ENCODE results near the gene INO80. TPM values are rescaled to one million over a fixed set of nuclear protein-coding genes. Genes with fewer than 3 reads are reported as not detected.
"Not testable (repeated sequence)": the region's sequence is repeated elsewhere in the genome, so short reads cannot be mapped to it uniquely, and the experiment has no call there.

Gene INO80
- total RNA-seq, 2 experiments from 2014 or later: 31.7 to 35.1 TPM

- BruUV-seq (replicated peaks): no TSS peak
- Histone ChIP-seq H3K79me2 (ENCODE audit: insufficient read depth, low read depth, low read length) (no peaks in the 10 kb centered on the region), H3K9me2 (ENCODE audit: insufficient read depth, low read length) (no peaks in the 10 kb centered on the region), H3K36me3 (ENCODE audit: insufficient read depth, low read length) (no peaks in the 10 kb centered on the region), H3K4me3 (ENCODE audit: low read depth, low read length, poor library complexity, severe bottlenecking) (no peak overlapping the region), H3K9me3 (ENCODE audit: low read length) (no peaks in the 10 kb centered on the region), H3K27ac (ENCODE audit: low read depth, low read length, poor library complexity, severe bottlenecking) (no peak overlapping the region), H3K4me2 (ENCODE audit: low read length) (no peak overlapping the region), H2AFZ (ENCODE audit: low read length) (no peak overlapping the region), H4K20me1 (ENCODE audit: insufficient read depth, low read length) (no peaks in the 10 kb centered on the region), H3K4me1 (ENCODE audit: insufficient read depth, low read length, poor library complexity, severe bottlenecking) (no peaks in the 10 kb centered on the region)
- ChIA-PET CTCF (ENCODE audit: unreplicated experiment) (no interaction called here), POLR2A (no interaction called here)
- no peak for DNase-seq (ENCODE audit: low spot score)
- no peak for TF ChIP-seq CTCF (conservative IDR thresholded peaks at IDR 0.05; ENCODE audit: low read length)
- no peak for TF ChIP-seq EZH2phosphoT487 (IDR thresholded peaks at IDR 0.05; ENCODE audit: borderline replicate concordance, low read depth, low read length)
- intact Hi-C loops (cut with micrococcal nuclease; ENCODE audit: unreplicated experiment): no loop called here
Measured at GRCh38 chr15:41133454-41133853, 17.4 kb upstream of the INO80 start.

GRCh38 chr15:41132094-41132493, 16.0 kb upstream of the INO80 start:
- H3K9me3 ChIP-seq (ENCODE audit: low read length); H3K4me2 ChIP-seq (ENCODE audit: low read length); H3K4me1 ChIP-seq (ENCODE audit: insufficient read depth, low read length, poor library complexity, severe bottlenecking); H3K36me3 ChIP-seq (ENCODE audit: insufficient read depth, low read length); intact Hi-C loops (cut with micrococcal nuclease; ENCODE audit: unreplicated experiment); H4K20me1 ChIP-seq (ENCODE audit: insufficient read depth, low read length); H3K4me3 ChIP-seq (ENCODE audit: low read depth, low read length, poor library complexity, severe bottlenecking); BruUV-seq (replicated peaks); H3K9me2 ChIP-seq (ENCODE audit: insufficient read depth, low read length); H3K79me2 ChIP-seq (ENCODE audit: insufficient read depth, low read depth, low read length); H3K27ac ChIP-seq (ENCODE audit: low read depth, low read length, poor library complexity, severe bottlenecking); DNase-seq (ENCODE audit: low spot score); H2AFZ ChIP-seq (ENCODE audit: low read length); CTCF ChIA-PET (ENCODE audit: unreplicated experiment): not testable (repeated sequence)
- POLR2A ChIA-PET: interaction anchor here (0.6 kb wide), 1 partner anchor 1313 kb away, joined by 3 read pairs; no protein-coding TSS in a partner anchor

- Histone ChIP-seq H4K20me1 (ENCODE audit: insufficient read depth, low read length) (no peaks in the 10 kb centered on the region), H3K36me3 (ENCODE audit: insufficient read depth, low read length) (no peaks in the 10 kb centered on the region), H2AFZ (ENCODE audit: low read length) (no peak overlapping the region), H3K9me2 (ENCODE audit: insufficient read depth, low read length) (no peaks in the 10 kb centered on the region), H3K4me1 (ENCODE audit: insufficient read depth, low read length, poor library complexity, severe bottlenecking) (no peaks in the 10 kb centered on the region), H3K4me3 (ENCODE audit: low read depth, low read length, poor library complexity, severe bottlenecking) (no peak overlapping the region), H3K9me3 (ENCODE audit: low read length) (no peaks in the 10 kb centered on the region), H3K27ac (ENCODE audit: low read depth, low read length, poor library complexity, severe bottlenecking) (no peak overlapping the region), H3K4me2 (ENCODE audit: low read length) (no peak overlapping the region), H3K79me2 (ENCODE audit: insufficient read depth, low read depth, low read length) (no peaks in the 10 kb centered on the region)
- TF ChIP-seq CTCF (conservative IDR thresholded peaks at IDR 0.05; ENCODE audit: low read length) (no peak), EZH2phosphoT487 (IDR thresholded peaks at IDR 0.05; ENCODE audit: borderline replicate concordance, low read depth, low read length) (no peak)
- no TSS peak for BruUV-seq (replicated peaks)
- intact Hi-C loops (cut with micrococcal nuclease; ENCODE audit: unreplicated experiment): no loop called here
- CTCF ChIA-PET (ENCODE audit: unreplicated experiment): no interaction called here
- POLR2A ChIA-PET: interaction anchor here (0.6 to 0.7 kb wide), 2 partner anchors 912 to 1093 kb away, joined by 3 read pairs; no protein-coding TSS in a partner anchor
- no peak for DNase-seq (ENCODE audit: low spot score)
Measured at GRCh38 chr15:41128174-41128902, 12.3 kb upstream of the INO80 start.

Data from OCI-LY7 (cell line).